CD4-positive, CD25-positive, alpha-beta regulatory T cell (primary cell): ENCODE data around the gene KIAA1328. TPM values are rescaled to one million over a fixed set of nuclear protein-coding genes. Genes with fewer than 3 reads are reported as not detected.
A peak's percentile ranks its signal among the peaks of the same experiment; 100 is the strongest.

ENCODE experiments used
- ATAC-seq, 2 donors: fragments of 150-1000 bp; cut with Tn5 transposase; one replicate each; pipeline ENCODE4 v1.10.0; 2021; ENCODE audit warnings: low read depth in 2 of 2, moderate number of reproducible peaks in 2 of 2, moderate library complexity in 1 of 2
- DNase-seq, 3 donors: peaks; one replicate each; pipeline versions ENCODE4 v3.0.0 to v3.0.0-alpha.2; 2012 to 2022; ENCODE audit warnings: mixed read lengths in 1 of 3
- H3K27ac ChIP-seq: one replicate; pipeline ENCODE4 v1.7.0; 2013; ENCODE audit warnings: mild to moderate bottlenecking, low read length; ENCODE audit not compliant: insufficient read depth, poor library complexity, severe bottlenecking
- H3K27me3 ChIP-seq: one replicate; pipeline ENCODE4 v1.7.0; 2013; ENCODE audit warnings: low read length; ENCODE audit not compliant: control insufficient read depth, insufficient read depth
- H3K36me3 ChIP-seq: one replicate; pipeline ENCODE4 v1.7.0; 2013; ENCODE audit warnings: mild to moderate bottlenecking, low read length, moderate library complexity; ENCODE audit not compliant: control insufficient read depth, insufficient read depth
- H3K4me1 ChIP-seq: 2 replicates; pipeline ENCODE4 v1.7.0; 2013; ENCODE audit warnings: mild to moderate bottlenecking, low read length; ENCODE audit not compliant: insufficient read depth, control insufficient read depth, poor library complexity, severe bottlenecking
- H3K4me3 ChIP-seq: one replicate; pipeline ENCODE4 v1.7.0; 2013; ENCODE audit warnings: low read depth, mild to moderate bottlenecking, low read length, moderate library complexity
- H3K9me3 ChIP-seq, 2 experiments: 1 replicate in 1 of 2; 2 replicates in 1 of 2; pipeline ENCODE4 v1.7.0; 2013; ENCODE audit warnings: low read length in 2 of 2, mild to moderate bottlenecking in 1 of 2, moderate library complexity in 1 of 2; ENCODE audit not compliant: control insufficient read depth in 2 of 2
- H3K27ac Mint-ChIP-seq, 3 donors: one replicate each; pipeline ENCODE4 v1.8.0; 2020 to 2022; ENCODE audit warnings: mild to moderate bottlenecking in 3 of 3, mixed read lengths in 3 of 3, moderate library complexity in 2 of 3
- H3K27me3 Mint-ChIP-seq: one replicate; pipeline ENCODE4 v1.8.0; 2022; ENCODE audit warnings: mild to moderate bottlenecking, mixed read lengths
- H3K36me3 Mint-ChIP-seq: one replicate; pipeline ENCODE4 v1.8.0; 2020; ENCODE audit warnings: mixed read lengths
- H3K4me1 Mint-ChIP-seq, 4 donors: one replicate each; pipeline ENCODE4 v1.8.0; 2020 to 2022; ENCODE audit warnings: mixed read lengths in 4 of 4, mild to moderate bottlenecking in 1 of 4
- H3K4me3 Mint-ChIP-seq, 4 donors: one replicate each; pipeline ENCODE4 v1.8.0; 2020 to 2022; ENCODE audit warnings: mild to moderate bottlenecking in 4 of 4, mixed read lengths in 4 of 4, moderate library complexity in 3 of 4
- H3K9me3 Mint-ChIP-seq, 7 donors: one replicate each; pipeline ENCODE4 v1.8.0; 2020 to 2022; ENCODE audit warnings: mixed read lengths in 7 of 7, mild to moderate bottlenecking in 3 of 7, moderate library complexity in 2 of 7
- polyA plus RNA-seq, 4 donors: library from polyadenylated mRNA; unstranded; fragments of 300-500 nt; fragmentation: Illumina TruSeq; gene quantifications; one replicate each; pipeline ENCODE4 v1.2.3, GENCODE V29; 2021
- total RNA-seq: library from RNA; stranded (reverse); gene quantifications from one replicate; pipeline ENCODE4 v1.2.3, GENCODE V29; 2022

Gene KIAA1328
- total and polyA plus RNA-seq, 5 donors from 2014 or later = 7.9 to 15.4 (median 8.5) TPM

DNA sequence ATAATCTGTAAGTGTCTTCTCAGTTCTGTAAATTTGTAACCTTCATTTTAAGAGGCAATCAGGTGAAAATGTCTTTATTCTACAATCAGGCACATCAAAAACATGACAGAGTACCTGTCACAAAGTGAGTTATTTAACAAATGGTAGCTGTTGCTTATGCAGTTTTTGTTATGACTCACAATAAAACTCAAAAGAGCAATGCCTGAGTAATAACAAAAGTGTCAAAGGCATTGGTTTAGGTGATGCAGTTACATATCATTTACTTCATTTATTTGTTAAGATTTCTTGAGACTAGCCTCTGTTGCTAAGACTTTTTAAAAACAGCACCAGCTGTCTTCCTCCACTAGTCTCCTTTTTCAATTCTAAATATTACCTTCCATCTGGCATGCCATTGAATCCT lies 177.8 kb downstream of the KIAA1328 start:
- Mint-ChIP-seq H3K27me3 (peaks cover 5% of the 10 kb centered on the region), H3K27ac (no peak overlapping the region), H3K9me3 (peaks cover 0 to 20% (median 7%) of the 10 kb centered on the region in 7 donors), H3K4me1 (peaks cover 2 to 5% (median 4%) of the 10 kb centered on the region in 4 donors), H3K4me3 (no peak overlapping the region), H3K36me3 (peaks cover 9% of the 10 kb centered on the region)
- peak in 1 of 3 donors; percentile 16 for DNase-seq
- Histone ChIP-seq H3K27me3 (no peaks in the 10 kb centered on the region), H3K27ac (no peak overlapping the region), H3K4me3 (no peak overlapping the region), H3K9me3 (no peaks in the 10 kb centered on the region), H3K4me1 (no peaks in the 10 kb centered on the region), H3K36me3 (no peaks in the 10 kb centered on the region)
- ATAC-seq = no peak

DNA sequence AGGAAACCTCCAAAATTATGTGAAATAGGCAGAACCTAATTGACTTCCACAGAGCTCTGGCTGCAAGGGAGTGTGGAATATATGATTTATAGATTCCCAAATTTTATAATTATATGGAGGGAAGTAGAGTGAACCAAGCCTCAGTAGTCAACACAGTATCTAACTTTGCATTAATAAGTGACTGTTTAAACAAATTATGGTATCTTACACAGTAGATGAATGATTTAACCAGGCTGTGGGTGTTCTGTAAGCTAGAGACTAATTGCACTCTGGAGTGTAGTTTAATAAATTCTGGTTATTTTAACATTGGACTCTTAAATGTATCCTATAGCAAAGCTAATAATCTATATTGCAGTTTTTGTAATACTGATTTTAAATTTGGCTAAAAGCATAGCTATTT lies 183.5 kb downstream of the KIAA1328 start:
- no peak overlapping the region for H3K4me3 Mint-ChIP-seq
- Histone ChIP-seq H3K4me1 (no peaks in the 10 kb centered on the region), H3K27me3 (no peaks in the 10 kb centered on the region), H3K9me3 (peaks cover 0 to 4% of the 10 kb centered on the region in 2 experiments), H3K4me3 (no peak overlapping the region), H3K36me3 (no peaks in the 10 kb centered on the region), H3K27ac (no peak overlapping the region)
- peaks cover 0 to 38% (median 11%) of the 10 kb centered on the region in 7 donors for H3K9me3 Mint-ChIP-seq
- H3K27ac Mint-ChIP-seq = no peak overlapping the region
- no peak for DNase-seq
- peaks cover 13% of the 10 kb centered on the region for H3K36me3 Mint-ChIP-seq
- peaks cover 5% of the 10 kb centered on the region for H3K27me3 Mint-ChIP-seq
- no peak for ATAC-seq
- H3K4me1 Mint-ChIP-seq = peaks cover 0 to 8% (median 0%) of the 10 kb centered on the region in 4 donors

DNA sequence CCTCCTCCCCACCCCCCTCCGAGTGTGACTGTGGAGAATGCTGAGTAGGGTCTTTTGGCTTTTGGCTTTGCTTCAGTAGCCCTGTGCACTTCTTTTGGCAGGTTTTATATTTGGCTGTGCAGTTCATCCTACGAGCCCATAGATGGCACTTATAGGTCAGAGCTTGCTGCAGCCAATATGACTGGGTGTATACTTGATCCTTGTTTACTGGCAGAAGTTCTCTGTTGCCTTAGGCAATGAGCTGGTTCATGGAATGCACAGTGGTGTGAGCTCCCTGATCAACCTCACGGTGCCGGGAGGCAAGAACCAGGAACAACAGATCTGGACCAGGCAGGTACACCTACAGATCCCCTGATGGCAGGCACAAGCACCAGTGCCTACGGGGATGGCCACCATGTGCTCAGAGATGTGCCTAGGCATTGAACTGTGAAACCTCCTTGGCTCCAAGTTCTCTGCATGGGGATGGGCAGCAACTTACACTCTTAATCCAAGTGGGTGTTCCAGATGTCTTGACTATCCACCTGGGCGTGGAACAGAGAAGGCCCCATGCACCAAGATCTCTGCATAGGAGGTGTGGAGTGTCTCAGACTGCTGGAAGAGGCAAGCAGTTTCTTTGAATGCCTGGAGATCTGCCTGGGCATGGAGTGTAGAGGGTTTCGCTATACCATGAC lies 190.4 kb downstream of the KIAA1328 start:
- Mint-ChIP-seq H3K4me3 (no peak overlapping the region), H3K27ac (no peak overlapping the region), H3K4me1 (peaks cover 0 to 8% (median 0%) of the 10 kb centered on the region in 4 donors), H3K27me3 (no peaks in the 10 kb centered on the region), H3K36me3 (peaks cover 28% of the 10 kb centered on the region), H3K9me3 (peaks cover 5 to 51% (median 16%) of the 10 kb centered on the region in 7 donors)
- Histone ChIP-seq H3K27me3 (no peaks in the 10 kb centered on the region), H3K36me3 (no peaks in the 10 kb centered on the region), H3K9me3 (peaks cover 0 to 11% of the 10 kb centered on the region in 2 experiments), H3K4me1 (no peaks in the 10 kb centered on the region), H3K27ac (no peak overlapping the region), H3K4me3 (no peak overlapping the region)
- DNase-seq (no peak), ATAC-seq (no peak)

DNA sequence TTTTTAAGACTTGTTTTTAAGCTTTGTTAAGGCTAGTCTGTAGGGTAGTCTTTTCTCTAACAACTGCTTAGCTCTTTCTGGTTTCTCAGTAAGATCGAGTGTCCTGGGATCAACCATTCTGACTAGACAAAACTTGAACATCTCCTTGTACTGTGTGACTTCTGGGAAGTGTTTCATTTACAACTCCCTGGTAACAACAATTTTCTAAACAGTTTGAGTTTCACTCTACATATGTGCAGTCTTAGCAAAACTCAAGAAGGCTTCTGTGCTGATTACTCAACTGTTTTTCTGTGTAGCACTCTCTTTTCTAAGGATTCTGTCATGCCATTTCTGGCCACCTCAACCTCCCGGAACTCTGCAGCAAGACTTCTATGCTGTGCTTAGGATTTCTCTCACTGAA lies 204.5 kb downstream of the KIAA1328 start:
- H3K4me3 ChIP-seq = no peak overlapping the region
- no peaks in the 10 kb centered on the region for H3K4me1 ChIP-seq
- DNase-seq (no peak), ATAC-seq (no peak)
- no peaks in the 10 kb centered on the region for H3K27me3 Mint-ChIP-seq
- no peaks in the 10 kb centered on the region for H3K27me3 ChIP-seq
- H3K36me3 ChIP-seq = no peaks in the 10 kb centered on the region
- no peak overlapping the region for H3K27ac ChIP-seq
- H3K36me3 Mint-ChIP-seq = peaks cover 17% of the 10 kb centered on the region
- no peaks in the 10 kb centered on the region for H3K4me1 Mint-ChIP-seq
- H3K4me3 Mint-ChIP-seq = no peak overlapping the region
- no peak overlapping the region for H3K27ac Mint-ChIP-seq
- H3K9me3 Mint-ChIP-seq = peaks cover 1 to 39% (median 13%) of the 10 kb centered on the region in 7 donors
- H3K9me3 ChIP-seq = peaks cover 13% of the 10 kb centered on the region in 2 experiments

DNA sequence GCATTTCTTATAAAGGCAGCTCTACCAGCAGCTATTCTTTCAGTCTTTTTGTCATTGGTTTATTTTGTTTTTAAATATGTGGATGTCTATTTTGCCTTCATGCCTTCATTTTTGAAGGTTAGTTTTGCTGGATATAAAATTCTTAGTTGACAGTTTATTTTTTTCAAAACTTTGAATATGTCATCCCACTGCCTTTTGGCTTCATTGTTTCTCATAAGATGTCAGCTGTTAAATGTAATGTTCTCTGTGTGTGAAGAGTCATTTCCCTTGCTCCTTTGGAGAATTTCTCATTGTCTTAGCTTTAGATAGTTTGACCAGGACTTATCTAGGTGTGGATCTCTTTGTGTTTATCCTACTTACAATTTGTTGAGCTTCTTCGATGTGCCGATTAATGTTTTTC lies 213.5 kb downstream of the KIAA1328 start:
- ATAC-seq (no peak), DNase-seq (no peak)
- no peaks in the 10 kb centered on the region for H3K4me1 ChIP-seq
- no peak overlapping the region for H3K27ac ChIP-seq
- peaks cover 26 to 32% of the 10 kb centered on the region in 2 experiments for H3K9me3 ChIP-seq
- H3K4me3 ChIP-seq = no peak overlapping the region
- Mint-ChIP-seq H3K4me3 (no peak overlapping the region), H3K27me3 (no peaks in the 10 kb centered on the region), H3K36me3 (peaks cover 30% of the 10 kb centered on the region), H3K9me3 (peaks cover 3 to 36% (median 15%) of the 10 kb centered on the region in 7 donors), H3K27ac (no peak overlapping the region), H3K4me1 (peaks cover 0 to 4% (median 0%) of the 10 kb centered on the region in 4 donors)
- no peaks in the 10 kb centered on the region for H3K36me3 ChIP-seq
- no peaks in the 10 kb centered on the region for H3K27me3 ChIP-seq

DNA sequence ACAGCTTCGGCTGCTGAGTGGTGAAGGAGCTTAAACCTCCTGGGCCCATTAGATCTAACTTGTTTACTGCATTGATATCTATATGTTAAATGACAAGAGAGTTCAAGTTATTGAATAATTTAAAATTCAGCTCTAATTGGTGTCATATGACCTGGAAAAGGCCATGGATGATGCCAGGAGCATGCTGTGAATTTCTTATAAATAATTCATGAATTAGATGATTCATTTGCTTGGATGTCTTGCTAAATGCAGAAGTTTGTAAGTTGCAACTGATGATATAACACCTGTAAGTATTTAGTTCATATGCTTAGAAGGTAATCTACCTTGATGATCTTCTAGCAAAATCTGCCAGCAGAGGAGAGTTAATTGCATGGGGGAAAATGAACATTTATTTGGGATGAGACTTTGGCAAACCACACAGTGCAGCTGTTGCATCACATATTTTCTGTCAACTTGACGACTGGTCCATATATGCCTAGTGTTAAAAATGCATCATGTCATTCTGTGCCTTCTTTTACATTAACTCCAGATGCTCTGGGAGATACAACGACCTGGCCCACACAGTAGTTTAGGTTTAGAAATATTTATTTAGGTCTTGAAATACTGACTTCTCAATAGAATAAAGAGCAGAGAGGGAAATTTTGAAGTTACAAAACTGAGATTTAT lies 226.3 kb downstream of the KIAA1328 start:
- no peaks in the 10 kb centered on the region for H3K4me1 Mint-ChIP-seq
- peaks cover 3 to 28% (median 14%) of the 10 kb centered on the region in 7 donors for H3K9me3 Mint-ChIP-seq
- Histone ChIP-seq H3K27ac (no peak overlapping the region), H3K27me3 (no peaks in the 10 kb centered on the region), H3K9me3 (no peaks in the 10 kb centered on the region), H3K4me1 (no peaks in the 10 kb centered on the region), H3K4me3 (no peak overlapping the region), H3K36me3 (no peaks in the 10 kb centered on the region)
- no peaks in the 10 kb centered on the region for H3K27me3 Mint-ChIP-seq
- H3K27ac Mint-ChIP-seq = no peak overlapping the region
- no peak for DNase-seq
- ATAC-seq = no peak
- no peak overlapping the region for H3K4me3 Mint-ChIP-seq
- H3K36me3 Mint-ChIP-seq = peaks cover 13% of the 10 kb centered on the region

DNA sequence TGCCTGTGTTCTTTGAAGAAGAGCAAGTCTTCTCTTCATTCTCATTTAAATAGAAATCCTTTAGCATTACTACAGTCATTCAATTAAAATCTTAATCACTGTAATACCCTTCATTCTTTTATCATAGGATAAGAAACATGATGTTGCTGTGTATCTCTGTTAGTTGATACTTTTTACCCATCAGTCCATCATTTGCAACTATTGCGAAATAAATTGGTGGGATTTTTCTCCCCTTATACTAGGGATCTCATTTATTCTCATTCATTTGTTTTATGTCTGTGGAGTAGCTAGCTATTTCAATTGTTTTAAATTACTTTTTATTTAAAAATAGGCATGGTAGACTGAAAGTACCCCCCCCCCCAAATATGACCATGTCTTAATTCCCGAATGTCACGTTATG lies 235.3 kb downstream of the KIAA1328 start:
- no peaks in the 10 kb centered on the region for H3K36me3 ChIP-seq
- Mint-ChIP-seq H3K27ac (no peak overlapping the region), H3K9me3 (peaks cover 0 to 6% (median 2%) of the 10 kb centered on the region in 7 donors)

More for the DNA sequence above, 235.3 kb downstream of the KIAA1328 start:
- Mint-ChIP-seq H3K4me1 (peaks cover under 1 to 5% (median 4%) of the 10 kb centered on the region in 4 donors), H3K27me3 (no peaks in the 10 kb centered on the region), H3K36me3 (peaks cover 19% of the 10 kb centered on the region), H3K4me3 (no peak overlapping the region)
- H3K27me3 ChIP-seq = no peaks in the 10 kb centered on the region
- no peaks in the 10 kb centered on the region for H3K4me1 ChIP-seq
- ATAC-seq (no peak), DNase-seq (no peak)
- H3K27ac ChIP-seq = no peak overlapping the region
- H3K4me3 ChIP-seq = no peak overlapping the region
- no peaks in the 10 kb centered on the region for H3K9me3 ChIP-seq
